NB4 (cell line): ENCODE data around the gene HMCN2.

Experiments used
- POLR2A ChIP-seq: IDR thresholded peaks from 2 replicates; pipeline ENCODE4 v1.6.1; 2011; ENCODE audit warnings: mild to moderate bottlenecking; ENCODE audit not compliant: insufficient read length; ENCODE audit errors: extremely low read depth
- TF ChIP-seq, protein P1 (sequence below): IDR thresholded peaks from one replicate; pipeline ENCODE4 v1.5.1; 2012; ENCODE audit warnings: low read depth, low read length

DNA sequence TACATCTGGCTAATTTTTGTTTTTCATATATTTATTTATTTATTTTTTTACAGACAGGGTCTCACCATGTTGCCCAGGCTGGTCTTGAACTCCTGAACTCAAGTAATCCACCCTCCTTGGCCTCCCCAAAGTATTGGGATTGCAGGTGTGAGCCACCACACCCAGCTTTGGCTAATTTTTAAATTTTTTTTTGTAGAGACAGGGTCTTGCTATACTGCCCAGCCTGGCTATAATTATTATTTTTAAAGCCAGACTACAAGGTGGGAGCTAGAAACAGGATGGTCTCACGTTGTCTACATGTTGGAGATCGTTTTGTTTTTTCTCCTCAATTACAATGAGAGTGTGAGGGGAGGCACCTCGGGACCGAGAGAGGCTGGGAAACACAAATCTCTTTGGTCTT is 203.0 kb downstream of the HMCN2 start:
- TF ChIP-seq, protein P1, sequence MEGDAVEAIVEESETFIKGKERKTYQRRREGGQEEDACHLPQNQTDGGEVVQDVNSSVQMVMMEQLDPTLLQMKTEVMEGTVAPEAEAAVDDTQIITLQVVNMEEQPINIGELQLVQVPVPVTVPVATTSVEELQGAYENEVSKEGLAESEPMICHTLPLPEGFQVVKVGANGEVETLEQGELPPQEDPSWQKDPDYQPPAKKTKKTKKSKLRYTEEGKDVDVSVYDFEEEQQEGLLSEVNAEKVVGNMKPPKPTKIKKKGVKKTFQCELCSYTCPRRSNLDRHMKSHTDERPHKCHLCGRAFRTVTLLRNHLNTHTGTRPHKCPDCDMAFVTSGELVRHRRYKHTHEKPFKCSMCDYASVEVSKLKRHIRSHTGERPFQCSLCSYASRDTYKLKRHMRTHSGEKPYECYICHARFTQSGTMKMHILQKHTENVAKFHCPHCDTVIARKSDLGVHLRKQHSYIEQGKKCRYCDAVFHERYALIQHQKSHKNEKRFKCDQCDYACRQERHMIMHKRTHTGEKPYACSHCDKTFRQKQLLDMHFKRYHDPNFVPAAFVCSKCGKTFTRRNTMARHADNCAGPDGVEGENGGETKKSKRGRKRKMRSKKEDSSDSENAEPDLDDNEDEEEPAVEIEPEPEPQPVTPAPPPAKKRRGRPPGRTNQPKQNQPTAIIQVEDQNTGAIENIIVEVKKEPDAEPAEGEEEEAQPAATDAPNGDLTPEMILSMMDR = no peak
- no peak for TF ChIP-seq POLR2A
